ENCODE measurements around the gene PKD2L2.

The PKD2L2 gene

DNA sequence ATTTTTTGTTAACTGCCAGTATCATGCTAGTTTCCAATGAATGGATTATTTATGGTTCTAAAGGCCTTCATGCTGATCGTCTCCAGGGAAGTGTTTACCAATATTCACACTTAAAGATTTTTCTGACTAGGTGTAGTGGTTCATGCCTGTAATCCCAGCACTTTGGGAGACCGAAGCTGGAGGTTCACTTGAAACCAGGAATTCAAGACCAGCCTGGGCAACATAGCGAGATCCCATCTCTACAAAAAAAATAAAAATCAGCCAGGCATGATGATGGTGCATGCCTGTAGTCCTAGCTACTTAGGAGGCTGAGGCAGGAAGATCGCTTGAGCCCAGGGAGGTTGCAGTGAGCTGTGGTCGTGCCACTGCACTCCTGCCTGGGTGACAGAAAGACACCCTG lies 100.2 kb downstream of the PKD2L2 start:
- no peak overlapping the region for H3K4me3 ChIP-seq (ENCODE audit: low read depth, low read length)
- TF ChIP-seq CTCF (IDR thresholded peaks at IDR 0.05; ENCODE audit: control insufficient read depth, extremely low read depth, insufficient read depth) = no peak
- no peak for DNase-seq (ENCODE audit: low read depth)

Measured in LNCaP clone FGC (cell line).